Stimulated activated CD8-positive, alpha-beta memory T cell treated with anti-CD3 and anti-CD28 coated beads, Interleukin-12 subunit alpha, Interleukin-12 subunit beta, amount 100 ng/mL, for 4 hours (primary cell): ENCODE results near the gene ANKS1A.
A peak's percentile ranks its signal among the peaks of the same experiment; 100 is the strongest.

Experiments used
- DNase-seq: peaks from one replicate; pipeline ENCODE4 v3.0.0-alpha.2; 2020; ENCODE audit warnings: low read depth

Gene ANKS1A

GRCh38 chr6:34957231-34957783 is 68.3 kb downstream of the ANKS1A start:
- DNase-seq: no peak

- DNase-seq: no peak
Measured at GRCh38 chr6:34958734-34959133, 69.7 kb downstream of the ANKS1A start.

- no peak for DNase-seq
Measured at GRCh38 chr6:34959224-34959623, 70.2 kb downstream of the ANKS1A start.

- no peak for DNase-seq
Measured at GRCh38 chr6:34961082-34961481, 72.0 kb downstream of the ANKS1A start.

GRCh38 chr6:34961574-34961973 is 72.5 kb downstream of the ANKS1A start:
- no peak for DNase-seq

GRCh38 chr6:34964564-34964963 is 75.5 kb downstream of the ANKS1A start:
- no peak for DNase-seq

- DNase-seq: no peak
Measured at GRCh38 chr6:34967461-34967860, 78.4 kb downstream of the ANKS1A start.

- no peak for DNase-seq
Measured at GRCh38 chr6:34969662-34970265, 80.7 kb downstream of the ANKS1A start.

- DNase-seq: no peak
Measured at GRCh38 chr6:34970488-34970887, 81.4 kb downstream of the ANKS1A start.

- no peak for DNase-seq
Measured at GRCh38 chr6:34970957-34971356, 81.9 kb downstream of the ANKS1A start.

GRCh38 chr6:34973547-34974248 is 84.6 kb downstream of the ANKS1A start:
- DNase-seq: no peak

GRCh38 chr6:34974249-34974642 is 85.2 kb downstream of the ANKS1A start:
- DNase-seq: no peak

GRCh38 chr6:34976239-34976638 is 87.2 kb downstream of the ANKS1A start:
- no peak for DNase-seq

GRCh38 chr6:34979218-34979617 is 90.2 kb downstream of the ANKS1A start:
- DNase-seq: no peak

- DNase-seq: no peak
Measured at GRCh38 chr6:34979994-34980393, 90.9 kb downstream of the ANKS1A start.

GRCh38 chr6:34981366-34981765 is 92.3 kb downstream of the ANKS1A start:
- DNase-seq: no peak

GRCh38 chr6:34981951-34982350 is 92.9 kb downstream of the ANKS1A start:
- DNase-seq: no peak

GRCh38 chr6:34982424-34982852 is 93.4 kb downstream of the ANKS1A start:
- no peak for DNase-seq

- no peak for DNase-seq
Measured at GRCh38 chr6:34984416-34984815, 95.4 kb downstream of the ANKS1A start.

GRCh38 chr6:34985236-34985635 is 96.2 kb downstream of the ANKS1A start:
- no peak for DNase-seq

GRCh38 chr6:34986845-34987246 is 97.8 kb downstream of the ANKS1A start:
- DNase-seq: peak; percentile 4

- DNase-seq: no peak
Measured at GRCh38 chr6:34987506-34987905, 98.5 kb downstream of the ANKS1A start.

- no peak for DNase-seq
Measured at GRCh38 chr6:34990971-34991560, 102.0 kb downstream of the ANKS1A start.
